IMR-90 (cell line): ENCODE measurements around the gene MGLL. TPM values are rescaled to one million over a fixed set of nuclear protein-coding genes. Genes with fewer than 3 reads are reported as not detected.

Experiments
- ATAC-seq: fragments of 200-7000 bp; cut with Tn5 transposase; 2 replicates; pipeline ENCODE4 v1.9.1; 2020; ENCODE audit warnings: low read depth, mild to moderate bottlenecking, moderate library complexity
- BruUV-seq: library from RNA; stranded (reverse); fragments of 400-500 nt; replicated peaks from 2 replicates; lab custom pipeline; 2021; lab: Mats Ljungman, UMichigan
- CTCF ChIA-PET: fragments of 300-600 bp; formaldehyde crosslinking; extraction: SDS; loops from one replicate; lab custom pipeline; 2021; ENCODE audit warnings: antibody characterized with exemption; lab: Yijun Ruan, JAX
- POLR2A ChIA-PET: fragments of 300-600 bp; sonication (Branson Sonifier 250); formaldehyde crosslinking; loops from one replicate; lab custom pipeline; 2022; ENCODE audit warnings: antibody characterized with exemption; ENCODE audit not compliant: unreplicated experiment; lab: Charles Lee
- DNase-seq: peaks from one replicate; pipeline ENCODE4 v3.0.0; 2013
- H2AFZ ChIP-seq: replicated peaks from 2 replicates; pipeline ENCODE3; 2013; ENCODE audit warnings: low read length, mild to moderate bottlenecking; ENCODE audit not compliant: poor library complexity
- H2AK5ac ChIP-seq: 2 replicates; pipeline ENCODE4 v1.6.1; 2013; ENCODE audit warnings: low read depth, low read length, inconsistent platforms
- H2AK9ac ChIP-seq: replicated peaks from 2 replicates; pipeline ENCODE3; 2013; ENCODE audit warnings: mild to moderate bottlenecking, low read depth, low read length, moderate library complexity; ENCODE audit not compliant: poor library complexity
- H2BK120ac ChIP-seq: 2 replicates; pipeline ENCODE4 v1.6.1; 2013; ENCODE audit warnings: low read depth, low read length, inconsistent platforms
- H2BK15ac ChIP-seq: 3 replicates; pipeline ENCODE4 v1.6.1; 2013; ENCODE audit warnings: low read depth, low read length, inconsistent platforms
- H2BK20ac ChIP-seq: 2 replicates; pipeline ENCODE4 v1.6.1; 2013; ENCODE audit warnings: low read depth, mild to moderate bottlenecking, inconsistent platforms, low read length, moderate library complexity
- H2BK5ac ChIP-seq: 2 replicates; pipeline ENCODE4 v1.6.1; 2013; ENCODE audit warnings: mild to moderate bottlenecking, low read depth, low read length, inconsistent platforms; ENCODE audit not compliant: poor library complexity, severe bottlenecking
- H3K14ac ChIP-seq: replicated peaks from 2 replicates; pipeline ENCODE4 v1.6.1; 2013; ENCODE audit warnings: low read depth, low read length, inconsistent platforms
- H3K18ac ChIP-seq: 2 replicates; pipeline ENCODE4 v1.6.1; 2013; ENCODE audit warnings: low read depth, low read length, control low read depth
- H3K23ac ChIP-seq: 2 replicates; pipeline ENCODE4 v1.6.1; 2013; ENCODE audit warnings: low read depth, low read length, inconsistent platforms
- H3K27ac ChIP-seq: 2 replicates; pipeline ENCODE4 v1.5.1; 2013; ENCODE audit warnings: mild to moderate bottlenecking, control low read depth, low read length; ENCODE audit not compliant: insufficient read depth
- H3K27me3 ChIP-seq: 2 replicates; pipeline ENCODE4 v1.6.1; 2013; ENCODE audit warnings: low read length; ENCODE audit not compliant: control insufficient read depth, insufficient read depth
- H3K36me3 ChIP-seq: 2 replicates; pipeline ENCODE4 v1.6.1; 2013; ENCODE audit warnings: low read length, mixed read lengths; ENCODE audit not compliant: control insufficient read depth, insufficient read depth
- H3K4ac ChIP-seq: 2 replicates; pipeline ENCODE4 v1.6.1; 2013; ENCODE audit warnings: low read depth, low read length, inconsistent platforms
- H3K4me1 ChIP-seq: 2 replicates; pipeline ENCODE4 v1.6.1; 2013; ENCODE audit warnings: low read length, mixed read lengths; ENCODE audit not compliant: control insufficient read depth, insufficient read depth
- H3K4me2 ChIP-seq: 2 replicates; pipeline ENCODE4 v1.6.1; 2013; ENCODE audit warnings: low read depth, mild to moderate bottlenecking, control low read depth, low read length, moderate library complexity
- H3K4me3 ChIP-seq: 2 replicates; pipeline ENCODE4 v1.5.1; 2013; ENCODE audit warnings: low read depth, mild to moderate bottlenecking, control low read depth, low read length, moderate library complexity; ENCODE audit not compliant: insufficient read depth
- H3K56ac ChIP-seq: 2 replicates; pipeline ENCODE4 v1.6.1; 2013; ENCODE audit warnings: low read length, inconsistent platforms; ENCODE audit not compliant: insufficient read depth; ENCODE audit errors: extremely low read depth
- H3K79me1 ChIP-seq, 2 experiments: 2 replicates each; pipeline ENCODE4 v1.6.1; 2013; ENCODE audit warnings: low read length in 2 of 2, inconsistent platforms in 1 of 2, low read depth in 1 of 2
- H3K9ac ChIP-seq: 2 replicates; pipeline ENCODE4 v1.6.1; 2013; ENCODE audit warnings: low read depth, low read length, control low read depth
- H3K9me1 ChIP-seq: 2 replicates; pipeline ENCODE4 v1.6.1; 2013; ENCODE audit warnings: low read length, inconsistent platforms; ENCODE audit not compliant: insufficient read depth
- H3K9me3 ChIP-seq: 2 replicates; pipeline ENCODE4 v1.6.1; 2013; ENCODE audit warnings: low read length; ENCODE audit not compliant: control insufficient read depth, insufficient read depth
- H4K20me1 ChIP-seq: 2 replicates; pipeline ENCODE4 v1.6.1; 2013; ENCODE audit warnings: low read length, inconsistent platforms; ENCODE audit not compliant: insufficient read depth
- H4K5ac ChIP-seq: 2 replicates; pipeline ENCODE4 v1.6.1; 2013; ENCODE audit warnings: mild to moderate bottlenecking, low read depth, low read length, control low read depth
- H4K8ac ChIP-seq, 2 experiments: 2 replicates each; pipeline ENCODE4 v1.6.1; 2013; ENCODE audit warnings: low read depth in 2 of 2, low read length in 2 of 2, control low read depth in 1 of 2, inconsistent platforms in 1 of 2
- H4K91ac ChIP-seq: 2 replicates; pipeline ENCODE4 v1.6.1; 2013; ENCODE audit warnings: low read depth, low read length, inconsistent platforms; ENCODE audit not compliant: insufficient read depth
- BHLHE40 ChIP-seq: fragments of 150-350 bp; IDR thresholded peaks from 2 replicates; pipeline ENCODE4 v1.6.1; 2016; ENCODE audit warnings: mild to moderate bottlenecking, low read depth, low read length
- CEBPB ChIP-seq: IDR thresholded peaks from 2 replicates; pipeline ENCODE4 v1.6.1; 2012; ENCODE audit warnings: low read depth, low read length, improper control_type of control experiment
- CHD1 ChIP-seq: IDR thresholded peaks from 2 replicates; pipeline ENCODE4 v1.6.1; 2012; ENCODE audit warnings: low read depth, low read length, improper control_type of control experiment
- CTCF ChIP-seq: conservative IDR thresholded peaks from 2 replicates; pipeline ENCODE4 v1.5.1; 2012; ENCODE audit warnings: mild to moderate bottlenecking, low read depth, low read length, improper control_type of control experiment
- NFE2L2 ChIP-seq: fragments of 150-350 bp; IDR thresholded peaks from 2 replicates; pipeline ENCODE4 v1.6.1; 2016; ENCODE audit warnings: low read depth, mild to moderate bottlenecking, low read length
- RFX5 ChIP-seq: IDR thresholded peaks from 2 replicates; pipeline ENCODE4 v1.8.0; 2012; ENCODE audit warnings: low read depth, mild to moderate bottlenecking, low read length, moderate library complexity
- SMC3 ChIP-seq: fragments of 150-350 bp; IDR thresholded peaks from 2 replicates; pipeline ENCODE4 v1.6.1; 2016; ENCODE audit warnings: low read depth, mild to moderate bottlenecking, antibody characterized with exemption, low read length, moderate library complexity
- WGBS, 2 experiments: methylation state at CpG; one replicate each; pipeline versions ENCODE4 v1.1.5 to v1.1.7; 2013; ENCODE audit warnings: missing lambda C conversion rate in 2 of 2; ENCODE audit not compliant: insufficient read length in 1 of 2; ENCODE audit errors: extremely low coverage in 2 of 2; 5-methylcytosine and 5-hydroxymethylcytosine counted together
- dilution Hi-C: fragments of 300-500 bp; cut with HindIII; formaldehyde crosslinking; loops from one replicate; pipeline ENCODE4 v1.14.3; 2018; ENCODE audit warnings: low sequenced_read_pairs; ENCODE audit not compliant: unreplicated experiment
- in situ Hi-C: fragments of 300-500 bp; cut with MboI; formaldehyde crosslinking; loops from 3 replicates; pipeline ENCODE4 v1.14.3; 2019; ENCODE audit warnings: low sequenced_read_pairs, inconsistent platforms, mixed read lengths
- intact Hi-C: fragments of 100-400 bp; cut with micrococcal nuclease; formaldehyde crosslinking; loops from 2 replicates; pipeline ENCODE4 v1.10.0; 2022
- polyA plus RNA-seq, 3 experiments: library from polyadenylated mRNA; depleted of rRNA; stranded (reverse); fragments of >200 nt; gene quantifications; 2 replicates each; pipeline ENCODE4 v1.2.3, GENCODE V29; 2012; ENCODE audit warnings: low replicate concordance in 1 of 3
- total RNA-seq: library from RNA; depleted of rRNA; stranded (reverse); fragments of >200 nt; gene quantifications from 2 replicates; pipeline ENCODE4 v1.2.3, GENCODE V29; 2012
- TF ChIP-seq, protein P1 (sequence below): fragments of 150-350 bp; IDR thresholded peaks from 2 replicates; pipeline ENCODE4 v1.6.1; 2016; ENCODE audit warnings: low read depth, mild to moderate bottlenecking, low read length, moderate library complexity, borderline replicate concordance

Gene MGLL
- total and polyA plus RNA-seq, 2 of the 4 experiments (the other 2 are of a cell fraction): 23.7 to 60.6 TPM

DNA sequence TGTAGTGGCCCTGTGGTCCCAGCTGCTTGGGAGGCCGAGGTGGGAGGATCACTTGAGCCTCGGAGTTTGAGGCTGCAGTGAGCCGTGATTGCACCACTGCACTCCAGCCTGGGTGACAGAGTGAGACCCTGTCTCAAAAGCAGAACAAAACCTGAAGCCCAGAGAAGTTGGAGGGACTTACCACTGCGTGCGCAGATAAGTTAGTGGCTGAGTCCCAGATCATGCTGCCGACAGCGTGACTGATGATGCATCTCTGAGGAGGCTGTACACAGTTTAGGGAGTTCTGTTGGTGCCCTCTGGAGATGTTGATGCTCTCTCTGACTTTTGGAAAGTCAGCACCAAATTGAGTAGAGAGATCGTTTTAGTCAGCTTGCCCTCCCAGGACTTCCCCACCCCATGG, 165.4 kb downstream of the MGLL start:
- no peak overlapping the region for H2BK120ac ChIP-seq
- no peak overlapping the region for H3K18ac ChIP-seq
- POLR2A ChIA-PET: no interaction called here
- no peaks in the 10 kb centered on the region for H3K9me3 ChIP-seq
- no peak overlapping the region for H2BK15ac ChIP-seq
- ATAC-seq (no peak), DNase-seq (no peak)
- no peak overlapping the region for H2BK20ac ChIP-seq
- no peak overlapping the region for H2AFZ ChIP-seq
- H3K4me2 ChIP-seq: no peak overlapping the region
- H2BK5ac ChIP-seq: no peak overlapping the region
- no peaks in the 10 kb centered on the region; the same call in 1 of the 2 replicates for H4K20me1 ChIP-seq
- TF ChIP-seq, protein P1, sequence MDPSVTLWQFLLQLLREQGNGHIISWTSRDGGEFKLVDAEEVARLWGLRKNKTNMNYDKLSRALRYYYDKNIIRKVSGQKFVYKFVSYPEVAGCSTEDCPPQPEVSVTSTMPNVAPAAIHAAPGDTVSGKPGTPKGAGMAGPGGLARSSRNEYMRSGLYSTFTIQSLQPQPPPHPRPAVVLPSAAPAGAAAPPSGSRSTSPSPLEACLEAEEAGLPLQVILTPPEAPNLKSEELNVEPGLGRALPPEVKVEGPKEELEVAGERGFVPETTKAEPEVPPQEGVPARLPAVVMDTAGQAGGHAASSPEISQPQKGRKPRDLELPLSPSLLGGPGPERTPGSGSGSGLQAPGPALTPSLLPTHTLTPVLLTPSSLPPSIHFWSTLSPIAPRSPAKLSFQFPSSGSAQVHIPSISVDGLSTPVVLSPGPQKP: no peak
- TF ChIP-seq RFX5 (no peak), CTCF (no peak), SMC3 (no peak), CHD1 (no peak), BHLHE40 (no peak), NFE2L2 (no peak), CEBPB (no peak)
- H3K4me3 ChIP-seq: no peak overlapping the region
- H3K4me1 ChIP-seq: peaks cover 10% of the 10 kb centered on the region
- no peak overlapping the region for H3K9ac ChIP-seq
- intact Hi-C loops: no loop called here
- no peak overlapping the region for H2AK5ac ChIP-seq
- no peak overlapping the region for H3K4ac ChIP-seq
- H4K91ac ChIP-seq: no peak overlapping the region; the same call in 1 of the 2 replicates
- H2AK9ac ChIP-seq: no peak overlapping the region
- in situ Hi-C loops: loop anchor here (10.0 kb wide), 1 partner anchor 308 kb away; no protein-coding TSS in a partner anchor
- no peaks in the 10 kb centered on the region; the same call in 1 of the 2 replicates for H3K9me1 ChIP-seq
- no TSS peak for BruUV-seq
- H3K56ac ChIP-seq: no peak overlapping the region
- H3K27me3 ChIP-seq: no peaks in the 10 kb centered on the region; the same call in 1 of the 2 replicates
- dilution Hi-C loops: no loop called here
- no peak overlapping the region for H3K23ac ChIP-seq
- H3K27ac ChIP-seq: no peak overlapping the region
- no peak overlapping the region for H4K8ac ChIP-seq
- WGBS, 2 experiments: 97% methylated on average over 5 of the region's 8 CpGs; no CpG with 5 or more reads in 1 of the 2 experiments
- CTCF ChIA-PET: interaction anchor here (0.7 kb wide), 1 partner anchor 111 kb away, joined by 3 read pairs; no protein-coding TSS in a partner anchor
- H3K79me1 ChIP-seq: no peaks in the 10 kb centered on the region
- H4K5ac ChIP-seq: no peak overlapping the region
- no peaks in the 10 kb centered on the region for H3K36me3 ChIP-seq
- no peak overlapping the region for H3K14ac ChIP-seq
